ENCODE measurements around the gene ABCA13.

- TF ChIP-seq CTCF (conservative IDR thresholded peaks at IDR 0.05 in 1 of 2, IDR thresholded peaks at IDR 0.05 in 1 of 2; ENCODE audit: extremely low read depth in 1 of 2, insufficient read depth in 1 of 2, low read depth in 1 of 2, low read length in 2 of 2) (no peak), EZH2 (IDR thresholded peaks at IDR 0.05; ENCODE audit: borderline replicate concordance, low read length) (no peak)
These were observed 354.8 kb downstream of the ABCA13 start for GRCh38 chr7:48525736-48526732.
